ENCODE measurements around the gene SLC7A6. TPM values are rescaled to one million over a fixed set of nuclear protein-coding genes. Genes with fewer than 3 reads are reported as not detected.

SLC7A6 gene
- total RNA-seq, 4 donors from 2014 or later = 23.4 to 55.6 (median 37.4) TPM

DNA sequence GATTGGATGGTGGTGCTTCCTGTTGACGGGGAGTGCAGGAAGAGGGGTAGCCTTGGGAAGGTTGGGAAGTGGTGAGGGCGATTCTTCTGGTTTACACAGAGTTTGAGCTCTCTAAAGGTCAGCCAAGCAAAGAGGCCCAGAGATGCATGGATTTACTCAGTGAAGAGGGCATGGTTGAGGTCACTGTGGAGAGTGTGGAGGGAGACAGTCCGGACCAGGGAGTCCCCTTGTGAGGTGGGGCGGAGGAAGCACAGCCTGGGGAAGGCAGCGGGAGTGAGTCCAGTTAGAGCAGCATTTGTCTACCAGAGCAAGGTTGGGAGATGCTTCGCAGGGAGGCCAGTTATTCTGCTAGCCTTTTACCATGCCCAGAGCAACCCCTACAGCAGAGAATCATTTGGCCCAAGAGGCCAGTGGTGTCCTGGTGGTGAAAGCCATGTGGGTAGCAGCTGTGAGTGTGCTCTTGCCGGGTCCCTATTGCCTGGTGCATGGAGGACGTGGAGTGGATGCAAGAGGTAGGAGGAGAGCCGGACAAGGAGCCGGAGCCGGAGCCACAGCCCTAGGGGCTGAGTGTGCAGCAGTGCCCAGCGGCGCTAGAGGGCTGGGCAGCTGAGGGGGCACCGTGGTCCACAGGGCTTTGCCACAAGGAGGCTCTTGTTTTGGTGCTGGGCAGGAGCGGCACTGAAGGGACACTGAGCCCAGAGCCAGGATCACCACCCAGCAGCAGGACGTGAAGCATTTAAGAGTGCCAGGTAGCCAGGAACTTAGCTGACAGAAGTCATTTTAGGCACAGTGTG is 74.2 kb downstream of the SLC7A6 start:
- TF ChIP-seq POLR2A (IDR thresholded peaks at IDR 0.05) = no peak
- TF ChIP-seq CTCF (IDR thresholded peaks at IDR 0.05) = no peak
- intact Hi-C loops (cut with DNase I; ENCODE audit: low total_unique reads) = no loop called here
- WGBS, 2 donors = 93 to 95% methylated on average over 16 of the region's 16 CpGs
- no peak for DNase-seq (ENCODE audit: low spot score in 2 of 2)
- no peak overlapping the region for H3K4me3 ChIP-seq (ENCODE audit: low read depth, poor library complexity, severe bottlenecking)

DNA sequence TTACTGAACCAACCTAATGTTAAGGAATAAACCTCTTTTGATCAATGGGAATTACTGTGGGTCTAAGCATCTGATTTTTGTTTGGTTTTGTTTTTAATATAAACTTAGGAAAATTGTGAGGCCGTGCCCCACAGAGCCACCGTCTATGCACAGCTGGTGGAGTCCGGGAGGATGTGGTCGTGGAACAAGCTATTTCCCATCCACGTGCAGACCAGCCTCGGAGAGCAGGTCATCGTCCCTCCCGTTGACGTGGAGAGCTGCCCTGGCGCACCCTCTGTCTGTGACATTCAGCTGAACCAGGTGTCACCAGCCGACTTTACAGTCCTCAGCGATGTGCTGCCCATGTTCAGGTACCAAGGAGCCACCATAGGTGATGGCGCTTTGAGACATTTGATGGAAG is 74.9 kb downstream of the SLC7A6 start:
- no peak overlapping the region for H3K4me3 ChIP-seq (ENCODE audit: low read depth, poor library complexity, severe bottlenecking)
- intact Hi-C loops (cut with DNase I; ENCODE audit: low total_unique reads) = no loop called here
- 92 to 94% methylated on average over 13 of the region's 13 CpGs for WGBS, 2 donors
- no peak for DNase-seq (ENCODE audit: low spot score in 2 of 2)
- TF ChIP-seq POLR2A (IDR thresholded peaks at IDR 0.05) (no peak), CTCF (IDR thresholded peaks at IDR 0.05) (no peak)

DNA sequence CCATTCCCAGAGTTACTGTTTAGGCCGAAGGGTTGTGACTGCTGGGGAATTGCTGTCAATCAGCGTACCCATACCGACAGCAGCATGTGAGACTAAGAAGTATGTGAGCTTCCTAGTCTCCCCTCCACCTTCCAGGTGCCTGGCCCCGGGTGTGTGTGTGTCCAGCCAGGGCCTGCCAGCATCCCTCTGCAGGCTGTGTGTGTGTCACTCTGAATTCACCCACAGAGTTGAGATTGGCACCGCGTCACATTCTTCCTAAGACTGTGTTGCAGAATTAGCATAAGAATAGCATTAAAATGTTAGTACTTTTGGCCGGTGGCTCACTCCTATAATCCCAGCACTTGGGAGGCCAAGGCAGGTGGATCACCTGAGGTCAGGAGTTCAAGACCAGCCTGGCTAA is 78.3 kb downstream of the SLC7A6 start:
- DNase-seq (ENCODE audit: low spot score in 2 of 2) = no peak
- intact Hi-C loops (cut with DNase I; ENCODE audit: low total_unique reads) = no loop called here
- H3K4me3 ChIP-seq (ENCODE audit: low read depth, poor library complexity, severe bottlenecking) = no peak overlapping the region
- 86 to 93% methylated on average over 7 of the region's 7 CpGs for WGBS, 2 donors
- TF ChIP-seq POLR2A (IDR thresholded peaks at IDR 0.05) (no peak), CTCF (IDR thresholded peaks at IDR 0.05) (no peak)

DNA sequence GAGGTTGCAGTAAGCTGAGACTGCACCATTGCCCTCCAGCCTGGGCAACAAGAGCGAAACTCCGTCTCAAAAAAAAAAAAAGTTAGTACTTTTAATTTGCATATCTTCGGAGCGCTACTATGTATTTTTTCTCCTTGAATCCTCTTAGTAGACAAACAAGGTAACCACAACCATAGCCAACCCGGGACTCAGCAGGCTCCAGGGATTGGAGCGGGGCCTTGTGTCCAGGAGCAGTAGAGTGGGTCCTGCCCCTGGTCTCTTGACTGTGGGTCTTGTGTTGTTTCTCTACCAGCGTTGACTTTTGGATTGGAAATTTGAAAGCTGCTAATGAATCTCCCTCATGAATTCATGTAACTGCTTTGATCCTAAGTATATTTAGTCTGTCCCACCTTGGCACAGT is 78.8 kb downstream of the SLC7A6 start:
- no peak for DNase-seq (ENCODE audit: low spot score in 2 of 2)
- TF ChIP-seq POLR2A (IDR thresholded peaks at IDR 0.05) (no peak), CTCF (IDR thresholded peaks at IDR 0.05) (no peak)
- intact Hi-C loops (cut with DNase I; ENCODE audit: low total_unique reads) = no loop called here
- 94 to 95% methylated on average over 7 of the region's 7 CpGs for WGBS, 2 donors
- no peak overlapping the region for H3K4me3 ChIP-seq (ENCODE audit: low read depth, poor library complexity, severe bottlenecking)

GRCh38 chr16:68344252-68344651 is 79.9 kb downstream of the SLC7A6 start:
- TF ChIP-seq CTCF (IDR thresholded peaks at IDR 0.05) (no peak), POLR2A (IDR thresholded peaks at IDR 0.05) (no peak)
- DNase-seq (ENCODE audit: low spot score in 2 of 2) = no peak
- intact Hi-C loops (cut with DNase I; ENCODE audit: low total_unique reads) = no loop called here
- H3K4me3 ChIP-seq (ENCODE audit: low read depth, poor library complexity, severe bottlenecking) = no peak overlapping the region
- WGBS, 2 donors = 78 to 85% methylated on average over 11 of the region's 11 CpGs

GRCh38 chr16:68345351-68345810 is 81.1 kb downstream of the SLC7A6 start:
- WGBS, 2 donors = 82 to 91% methylated on average over 11 of the region's 11 CpGs
- intact Hi-C loops (cut with DNase I; ENCODE audit: low total_unique reads) = no loop called here
- no peak overlapping the region for H3K4me3 ChIP-seq (ENCODE audit: low read depth, poor library complexity, severe bottlenecking)
- TF ChIP-seq POLR2A (IDR thresholded peaks at IDR 0.05) (no peak), CTCF (IDR thresholded peaks at IDR 0.05) (no peak)
- DNase-seq (ENCODE audit: low spot score in 2 of 2) = no peak
